H1 (cell line): ENCODE data around the gene SESN3. TPM values are rescaled to one million over a fixed set of nuclear protein-coding genes. Genes with fewer than 3 reads are reported as not detected.

Experiments used
- CBX5 ChIP-seq: fragments of 300-800, 300-1000 bp; sonication (generic); IDR thresholded peaks from 2 replicates; pipeline ENCODE4 v1.7.1; 2016; ENCODE audit warnings: antibody characterized with exemption, low read length, low read depth
- CHD2 ChIP-seq: IDR thresholded peaks from 2 replicates; pipeline ENCODE4 v1.6.1; 2012; ENCODE audit warnings: low read length, improper control_type of control experiment
- CTCF ChIP-seq, 3 experiments: IDR thresholded peaks; 1 replicate in 2 of 3; 2 replicates in 1 of 3; pipeline versions ENCODE4 v1.5.1 to v1.6.1; 2011; ENCODE audit warnings: low read length in 3 of 3, mild to moderate bottlenecking in 3 of 3, inconsistent platforms in 2 of 3, low read depth in 1 of 3, moderate library complexity in 1 of 3; ENCODE audit not compliant: insufficient read depth in 1 of 3; ENCODE audit errors: control extremely low read depth in 1 of 3
- FOSL1 ChIP-seq: IDR thresholded peaks from 2 replicates; pipeline ENCODE4 v1.6.1; 2011; ENCODE audit warnings: mild to moderate bottlenecking, low read depth, low read length, moderate library complexity; ENCODE audit not compliant: insufficient read depth
- SP4 ChIP-seq: IDR thresholded peaks from 2 replicates; pipeline ENCODE4 v1.6.1; 2012; ENCODE audit warnings: low read length, inconsistent platforms
- TAF7 ChIP-seq: optimal IDR thresholded peaks from 2 replicates; pipeline ENCODE3; 2011; ENCODE audit warnings: low read depth, mild to moderate bottlenecking, inconsistent platforms, low read length, moderate library complexity, borderline replicate concordance
- polyA plus RNA-seq, 7 experiments: library from polyadenylated mRNA; depleted of rRNA in 3 of 7; stranded (reverse) in 5 of 7; unstranded in 2 of 7; fragments of >200 nt in 5 of 7; fragments of 200-250 nt in 2 of 7; gene quantifications; 1 replicate in 5 of 7; 2 replicates in 1 of 7; 4 replicates in 1 of 7; pipeline versions ENCODE4 v1.2.1 to v1.2.3, GENCODE V29; 2011 to 2013; ENCODE audit warnings: missing spikeins in 2 of 7, mixed read lengths in 2 of 7
- total RNA-seq: library from RNA; stranded (reverse); fragmentation: NEBNext Ultra II Directional; extraction: Animal tissue kit (Norgen Biotek cat#: 25700); gene quantifications from 2 replicates; pipeline ENCODE4 v1.2.1, GENCODE V29; 2021

The SESN3 gene
- total and polyA plus RNA-seq, 2 of the 8 experiments (the other 6 are each of a cell fraction or from before 2014, with no cell fraction given) = 10.2 to 31.1 TPM

DNA sequence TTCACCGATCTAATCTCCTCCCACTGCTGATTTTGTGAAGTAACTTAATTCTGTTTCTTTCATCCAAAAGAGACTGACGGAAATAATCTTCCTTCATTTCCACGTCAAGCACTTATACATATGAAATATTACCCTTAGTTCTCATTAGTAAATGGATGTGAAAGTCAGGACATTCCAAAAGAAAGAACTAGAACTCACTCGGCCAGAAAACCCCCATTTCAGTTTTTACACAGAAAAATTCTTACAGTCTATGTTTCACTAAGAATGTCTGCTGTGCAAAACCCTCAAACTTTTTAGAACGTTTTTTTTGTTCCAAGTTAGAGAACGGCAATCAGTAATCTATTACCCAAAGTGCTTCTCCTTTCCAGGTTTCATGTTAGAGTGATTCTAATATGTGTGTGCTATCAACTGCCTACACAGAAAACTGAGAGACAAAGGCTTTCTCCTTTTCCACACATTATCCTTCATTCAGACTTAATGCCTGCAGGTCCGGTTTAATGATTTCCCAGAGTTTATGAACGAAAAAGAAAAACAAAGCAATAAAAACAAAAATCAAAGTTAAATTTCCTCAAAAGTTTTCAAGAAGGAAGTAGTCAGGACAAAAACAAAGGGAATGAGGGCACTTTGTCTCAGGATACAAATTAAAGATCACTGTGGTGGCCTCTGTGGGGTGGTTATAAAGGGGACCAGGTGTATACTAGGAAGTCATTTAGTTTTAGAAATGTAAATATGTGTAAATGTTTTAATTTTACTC is 11.3 kb upstream of the SESN3 start (continued):
- TF ChIP-seq CTCF (IDR thresholded peaks at IDR 0.05; ENCODE audit: control extremely low read depth in 1 of 3, insufficient read depth in 1 of 3, low read depth in 1 of 3, low read length in 3 of 3) = no peak
- TF ChIP-seq CBX5 = no peak
- TF ChIP-seq CHD2 = no peak
- no peak for TF ChIP-seq TAF7
- no peak for TF ChIP-seq FOSL1
- no peak for TF ChIP-seq SP4
